GM12878 (cell line): ENCODE measurements around the gene NBPF11. TPM values are rescaled to one million over a fixed set of nuclear protein-coding genes. Genes with fewer than 3 reads are reported as not detected.
"Not testable (repeated sequence)": the region's sequence is repeated elsewhere in the genome, so short reads cannot be mapped to it uniquely, and the experiment has no call there.

Experiments
- ATAC-seq: fragments of 200-7000 bp; cut with Tn5 transposase; 3 replicates; pipeline ENCODE4 v1.9.1; 2020; ENCODE audit warnings: mild to moderate bottlenecking, moderate library complexity
- BruUV-seq: library from RNA; stranded (reverse); fragments of 400-500 nt; replicated peaks from 2 replicates; lab custom pipeline; 2021; lab: Mats Ljungman, UMichigan
- CTCF ChIA-PET: fragments of 300-600 bp; sonication (Branson Sonifier 250); formaldehyde crosslinking; extraction: SDS; loops from one replicate; lab custom pipeline; 2021; ENCODE audit warnings: inconsistent platforms; lab: Yijun Ruan, JAX
- POLR2A ChIA-PET: fragments of 350-600 bp; formaldehyde crosslinking; extraction: SDS; loops from one replicate; lab custom pipeline; 2021; ENCODE audit warnings: inconsistent platforms; lab: Charles Lee
- RAD21 ChIA-PET: fragments of 300-600 bp; sonication (Branson Sonifier 250); formaldehyde crosslinking; loops from one replicate; lab custom pipeline; 2023; ENCODE audit warnings: antibody characterized with exemption; ENCODE audit not compliant: unreplicated experiment; lab: Charles Lee
- SMC1A ChIA-PET: fragments of 300-600 bp; sonication (Branson Sonifier 250); formaldehyde crosslinking; loops from one replicate; lab custom pipeline; 2023; ENCODE audit not compliant: unreplicated experiment, uncharacterized antibody; lab: Charles Lee
- DNase-seq: peaks from one replicate; pipeline ENCODE4 v3.0.0-alpha.2; 2011; ENCODE audit warnings: low read depth, low spot score
- FAIRE-seq: peaks from 3 replicates; lab custom pipeline; 2011; peaks lifted over from hg19 to GRCh38; lab: Jason Lieb, UNC
- H2AFZ ChIP-seq: 2 replicates; pipeline ENCODE4 v1.6.0; 2011; ENCODE audit warnings: low read depth, low read length, control low read depth; ENCODE audit not compliant: control insufficient read depth
- H3K27ac ChIP-seq: 2 replicates; pipeline ENCODE4 v1.5.1; 2011; ENCODE audit warnings: control low read depth; ENCODE audit not compliant: control insufficient read depth, insufficient read depth
- H3K27me3 ChIP-seq, 2 experiments: replicated peaks in 1 of 2; 2 replicates each; pipeline versions ENCODE4 v1.6.0 to v1.6.1; 2011; ENCODE audit warnings: low read length in 1 of 2; ENCODE audit not compliant: control insufficient read depth in 2 of 2, insufficient read depth in 2 of 2
- H3K36me3 ChIP-seq, 2 experiments: 2 replicates each; pipeline ENCODE4 v1.5.1; 2011; ENCODE audit warnings: low read length in 1 of 2; ENCODE audit not compliant: control insufficient read depth in 2 of 2, insufficient read depth in 2 of 2
- H3K4me1 ChIP-seq: 2 replicates; pipeline ENCODE4 v1.6.1; 2011; ENCODE audit warnings: mild to moderate bottlenecking, low read length, moderate library complexity, mixed read lengths; ENCODE audit not compliant: control insufficient read depth, insufficient read depth
- H3K4me2 ChIP-seq: 2 replicates; pipeline ENCODE4 v1.6.0; 2011; ENCODE audit warnings: control low read depth; ENCODE audit not compliant: control insufficient read depth, insufficient read depth
- H3K4me3 ChIP-seq: fragments of 200-600 bp; sonication (generic); 2 replicates; pipeline ENCODE4 v1.5.1; 2016
- H3K79me2 ChIP-seq: 2 replicates; pipeline ENCODE4 v1.6.0; 2011; ENCODE audit warnings: low read length; ENCODE audit not compliant: control insufficient read depth, insufficient read depth
- H3K9ac ChIP-seq: 2 replicates; pipeline ENCODE4 v1.8.0; 2011; ENCODE audit warnings: low read length, control low read depth, mixed read lengths; ENCODE audit not compliant: control insufficient read depth, insufficient read depth
- H3K9me3 ChIP-seq: replicated peaks from 3 replicates; pipeline ENCODE4 v1.5.1; 2011; ENCODE audit warnings: mild to moderate bottlenecking, low read length; ENCODE audit not compliant: control insufficient read depth, insufficient read depth
- H4K20me1 ChIP-seq: 2 replicates; pipeline ENCODE4 v1.6.0; 2011; ENCODE audit not compliant: control insufficient read depth, insufficient read depth
- WGBS: methylation state at CpG from one replicate; pipeline ENCODE4 v1.1.6; 2016; ENCODE audit warnings: low lambda C conversion rate; ENCODE audit not compliant: insufficient replicate concordance, insufficient coverage; ENCODE audit errors: missing lambda C conversion rate; 5-methylcytosine and 5-hydroxymethylcytosine counted together
- in situ Hi-C: fragments of 300-500 bp; cut with MboI; formaldehyde crosslinking; loops from 9 replicates; pipeline ENCODE4 v1.14.3; 2018; ENCODE audit warnings: mixed read lengths
- intact Hi-C: fragments of 100-400 bp; cut with micrococcal nuclease; formaldehyde crosslinking; loops from one replicate; pipeline ENCODE4 v1.14.2; 2022; ENCODE audit not compliant: unreplicated experiment
- polyA plus RNA-seq, 11 experiments: library from polyadenylated mRNA; depleted of rRNA in 4 of 11; unstranded in 6 of 11; stranded (reverse) in 5 of 11; fragments of >200 nt; fragmentation: Nextera tagmentation in 4 of 11; fragmentation: Illumina TruSeq in 1 of 11; extraction: Ambion mirVana in 4 of 11; extraction: Trizol in 1 of 11; gene quantifications; 1 replicate in 1 of 11; 2 replicates in 10 of 11; pipeline versions ENCODE4 v1.2.1 to v1.2.3, GENCODE V29; 2011 to 2016; ENCODE audit warnings: inconsistent platforms in 2 of 11, missing spikeins in 2 of 11, low read depth in 1 of 11
- total RNA-seq, 4 experiments: library from RNA; depleted of rRNA in 3 of 4; stranded (reverse); fragments of >200 nt in 3 of 4; fragmentation: Illumina TruSeq in 1 of 4; extraction: Trizol in 1 of 4; gene quantifications; 2 replicates each; pipeline versions ENCODE4 v1.2.1 to v1.2.3, GENCODE V29; 2013 to 2021

Gene NBPF11
- total and polyA plus RNA-seq, 10 of the 15 experiments (the other 5 are each of a cell fraction or from before 2014, with no cell fraction given), result 1.2 to 14.3 (median 4.9) TPM

DNA sequence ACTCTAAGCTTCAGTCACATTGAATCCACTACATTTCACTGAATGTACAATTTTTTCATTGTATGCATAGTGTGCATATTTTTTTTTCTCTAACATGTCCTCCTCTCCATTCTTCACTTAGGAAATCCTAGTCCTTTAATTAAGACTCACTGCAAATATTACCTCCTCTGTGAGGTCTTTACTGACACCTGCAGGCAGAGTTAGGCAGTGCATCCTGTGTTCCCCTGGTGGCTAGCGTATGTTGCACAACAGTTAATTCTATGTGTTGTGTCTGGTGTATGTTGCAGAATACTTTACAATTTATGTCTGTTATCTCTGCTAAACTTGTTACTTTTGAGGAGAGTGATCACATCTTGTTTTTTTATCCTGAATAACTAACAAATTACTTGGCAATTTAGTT lies 70.9 kb downstream of the NBPF11 start:
- H3K4me3 ChIP-seq, CTCF ChIA-PET, POLR2A ChIA-PET, BruUV-seq, H3K79me2 ChIP-seq, H3K27ac ChIP-seq, FAIRE-seq, H3K9ac ChIP-seq, H3K4me2 ChIP-seq, H3K4me1 ChIP-seq, SMC1A ChIA-PET, intact Hi-C loops, H3K27me3 ChIP-seq, DNase-seq, H3K36me3 ChIP-seq, RAD21 ChIA-PET, in situ Hi-C loops, H3K9me3 ChIP-seq, H2AFZ ChIP-seq, H4K20me1 ChIP-seq: not testable (repeated sequence)
- no CpG with 5 or more reads among the region's 1 CpG for WGBS
- ATAC-seq, result peak; percentile 87

DNA sequence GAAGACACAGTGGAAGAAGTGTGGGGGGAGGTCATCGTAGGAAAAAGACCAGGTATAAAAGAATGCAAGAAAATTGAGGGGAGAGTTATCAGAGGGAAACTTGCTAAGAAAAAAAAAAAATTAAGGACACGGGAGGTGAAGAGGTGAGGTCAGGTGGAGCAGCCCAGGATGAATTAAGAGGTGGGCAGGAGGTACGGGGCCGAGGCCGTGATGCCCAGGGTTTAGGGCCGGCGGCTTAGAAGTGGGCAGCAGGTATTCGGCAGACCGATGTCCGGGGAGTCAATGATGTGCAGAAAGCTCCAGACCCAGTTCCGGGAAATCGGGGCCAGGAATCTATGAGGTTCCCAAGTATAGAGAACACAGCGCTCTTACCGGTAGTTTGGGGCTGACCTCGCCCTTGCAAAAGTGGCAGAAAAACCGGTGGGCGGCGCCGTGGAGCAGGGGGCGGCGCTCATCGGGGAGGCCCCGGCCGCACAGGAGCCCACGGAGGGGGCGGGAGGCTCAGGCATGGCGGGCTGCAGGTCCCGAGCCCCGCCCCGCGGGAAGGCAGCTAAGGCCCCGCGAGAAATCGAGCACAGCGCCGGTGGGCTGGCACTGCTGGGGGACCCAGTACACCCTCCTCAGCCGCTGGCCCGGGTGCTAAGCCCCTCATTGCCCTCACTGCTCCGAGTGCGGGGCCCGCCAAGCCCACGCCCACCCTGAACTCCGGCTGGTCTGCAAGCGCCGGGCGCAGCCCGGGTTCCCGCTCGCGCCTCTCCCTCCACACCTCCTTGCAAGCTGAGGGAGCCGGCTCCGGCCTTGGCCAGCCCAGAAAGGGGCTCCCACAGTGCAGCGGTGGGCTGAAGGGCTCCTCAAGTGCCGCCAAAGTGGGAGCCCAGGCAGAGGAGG lies 73.2 kb downstream of the NBPF11 start:
- RAD21 ChIA-PET, H3K4me1 ChIP-seq, DNase-seq, FAIRE-seq, H3K9me3 ChIP-seq, H3K79me2 ChIP-seq, H3K9ac ChIP-seq, H3K27ac ChIP-seq, H3K36me3 ChIP-seq, H3K4me2 ChIP-seq, intact Hi-C loops, CTCF ChIA-PET, SMC1A ChIA-PET, H3K4me3 ChIP-seq, H2AFZ ChIP-seq, H3K27me3 ChIP-seq, H4K20me1 ChIP-seq, in situ Hi-C loops, BruUV-seq, POLR2A ChIA-PET: not testable (repeated sequence)
- ATAC-seq, result peak; percentile 77
- WGBS, result no CpG with 5 or more reads among the region's 54 CpGs

DNA sequence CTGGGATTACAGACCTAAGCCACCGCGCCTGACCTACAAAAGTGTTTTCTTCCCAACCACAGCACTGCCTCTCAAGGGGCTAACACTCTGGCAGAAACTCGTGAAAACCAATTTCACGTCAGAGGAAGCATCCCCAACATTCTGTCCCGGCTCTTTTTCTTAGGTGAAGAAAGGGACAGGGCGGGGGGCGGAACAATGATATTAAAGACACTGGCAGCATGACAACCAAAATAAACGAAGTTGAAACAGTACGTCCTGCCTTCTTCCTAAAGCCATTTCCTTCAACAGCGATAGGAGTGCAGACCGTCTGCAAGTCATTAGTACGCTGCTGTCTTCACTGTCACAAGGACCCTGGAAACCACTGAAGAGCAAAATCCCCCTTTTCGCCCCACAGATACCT lies 74.0 kb downstream of the NBPF11 start:
- H3K27ac ChIP-seq, H4K20me1 ChIP-seq, H3K27me3 ChIP-seq, H3K36me3 ChIP-seq, FAIRE-seq, H3K4me1 ChIP-seq, H3K4me2 ChIP-seq, H2AFZ ChIP-seq, POLR2A ChIA-PET, in situ Hi-C loops, H3K4me3 ChIP-seq, H3K79me2 ChIP-seq, H3K9me3 ChIP-seq, RAD21 ChIA-PET, CTCF ChIA-PET, H3K9ac ChIP-seq, DNase-seq, intact Hi-C loops, SMC1A ChIA-PET: not testable (repeated sequence)
- peak; percentile 46 for ATAC-seq
- TSS peak; percentile 100 for BruUV-seq
- no CpG with 5 or more reads among the region's 13 CpGs for WGBS

DNA sequence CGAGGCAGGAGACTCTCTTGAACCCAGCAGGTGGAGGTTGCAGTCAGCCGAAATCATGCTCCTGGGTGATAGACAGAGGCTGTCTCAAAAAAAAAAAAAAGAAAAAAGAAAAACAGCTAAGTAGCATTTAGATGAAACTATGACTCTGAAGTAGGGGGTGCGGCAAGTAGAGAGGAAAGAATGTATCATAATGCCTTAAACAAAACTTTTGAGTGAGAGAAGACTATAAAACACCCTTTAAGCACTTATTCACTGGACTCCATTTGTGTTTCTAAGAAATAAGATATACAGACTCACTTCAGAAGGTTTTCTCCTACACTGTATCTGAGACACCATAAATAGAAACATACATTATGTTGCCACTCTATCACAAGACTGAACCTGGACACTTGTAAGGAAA lies 74.6 kb downstream of the NBPF11 start:
- H3K79me2 ChIP-seq, CTCF ChIA-PET, H3K9me3 ChIP-seq, intact Hi-C loops, ATAC-seq, H3K9ac ChIP-seq, H3K27ac ChIP-seq, in situ Hi-C loops, H3K4me2 ChIP-seq, H3K36me3 ChIP-seq, H4K20me1 ChIP-seq, H3K27me3 ChIP-seq, BruUV-seq, POLR2A ChIA-PET, RAD21 ChIA-PET, H2AFZ ChIP-seq, FAIRE-seq, DNase-seq, H3K4me3 ChIP-seq, H3K4me1 ChIP-seq, SMC1A ChIA-PET: not testable (repeated sequence)
- WGBS, result no CpG with 5 or more reads among the region's 3 CpGs
